ENCODE results near the gene MATCAP1. TPM values are rescaled to one million over a fixed set of nuclear protein-coding genes. Genes with fewer than 3 reads are reported as not detected.

MATCAP1 gene
- total and polyA plus RNA-seq, 2 of the 13 experiments (the other 11 are each of a cell fraction or from before 2014, with no cell fraction given): 11.2 to 24.5 TPM

GRCh38 chr16:67226804-67227566 lies 43.2 kb upstream of the MATCAP1 start, which contains the start of gene TMEM208 (continued):
- TF ChIP-seq ZNF652 (CRISPR knock-in tag; IDR thresholded peaks at IDR 0.05; ENCODE audit: borderline replicate concordance, low read depth): no peak; the same call in 1 of the 2 replicates
- no peak for TF ChIP-seq RARG (CRISPR knock-in tag; IDR thresholded peaks at IDR 0.05; ENCODE audit: low read depth)
- no peak for TF ChIP-seq GPBP1L1 (CRISPR knock-in tag; IDR thresholded peaks at IDR 0.05)
- TF ChIP-seq, protein P1, sequence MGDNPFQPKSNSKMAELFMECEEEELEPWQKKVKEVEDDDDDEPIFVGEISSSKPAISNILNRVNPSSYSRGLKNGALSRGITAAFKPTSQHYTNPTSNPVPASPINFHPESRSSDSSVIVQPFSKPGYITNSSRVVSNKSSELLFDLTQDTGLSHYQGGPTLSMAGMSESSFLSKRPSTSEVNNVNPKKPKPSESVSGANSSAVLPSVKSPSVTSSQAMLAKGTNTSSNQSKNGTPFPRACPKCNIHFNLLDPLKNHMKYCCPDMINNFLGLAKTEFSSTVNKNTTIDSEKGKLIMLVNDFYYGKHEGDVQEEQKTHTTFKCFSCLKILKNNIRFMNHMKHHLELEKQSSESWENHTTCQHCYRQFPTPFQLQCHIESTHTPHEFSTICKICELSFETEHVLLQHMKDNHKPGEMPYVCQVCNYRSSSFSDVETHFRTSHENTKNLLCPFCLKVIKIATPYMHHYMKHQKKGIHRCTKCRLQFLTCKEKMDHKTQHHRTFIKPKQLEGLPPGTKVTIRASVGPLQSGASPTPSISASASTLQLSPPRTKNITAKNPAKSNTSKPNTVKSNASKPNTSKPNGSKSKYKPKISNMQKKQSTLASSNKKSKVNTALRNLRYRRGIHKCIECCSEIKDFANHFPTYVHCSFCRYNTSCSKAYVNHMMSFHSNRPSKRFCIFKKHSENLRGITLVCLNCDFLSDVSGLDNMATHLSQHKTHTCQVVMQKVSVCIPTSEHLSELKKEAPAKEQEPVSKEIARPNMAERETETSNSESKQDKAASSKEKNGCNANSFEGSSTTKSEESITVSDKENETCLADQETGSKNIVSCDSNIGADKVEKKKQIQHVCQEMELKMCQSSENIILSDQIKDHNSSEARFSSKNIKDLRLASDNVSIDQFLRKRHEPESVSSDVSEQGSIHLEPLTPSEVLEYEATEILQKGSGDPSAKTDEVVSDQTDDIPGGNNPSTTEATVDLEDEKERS (CRISPR knock-in tag; IDR thresholded peaks at IDR 0.05): no peak; the same call in 1 of the 2 replicates
- TF ChIP-seq ZNF891 (CRISPR knock-in tag; IDR thresholded peaks at IDR 0.05): peak; percentile 78
- TF ChIP-seq SKI (IDR thresholded peaks at IDR 0.05; ENCODE audit: partially characterized antibody): peak; percentile 34
- peak; percentile 100 for TF ChIP-seq YEATS2 (CRISPR knock-in tag; IDR thresholded peaks at IDR 0.05; ENCODE audit: borderline replicate concordance)
- no peak for TF ChIP-seq NPAS2 (CRISPR knock-in tag; IDR thresholded peaks at IDR 0.05; ENCODE audit: borderline replicate concordance)
- TF ChIP-seq HNRNPK (IDR thresholded peaks at IDR 0.05; ENCODE audit: low read depth, low read length, poor library complexity, severe bottlenecking): no peak
- peak; percentile 63; the same call in 1 of the 2 replicates for TF ChIP-seq ZBTB2 (CRISPR knock-in tag; IDR thresholded peaks at IDR 0.05; ENCODE audit: low read depth)
- TF ChIP-seq, protein P2, sequence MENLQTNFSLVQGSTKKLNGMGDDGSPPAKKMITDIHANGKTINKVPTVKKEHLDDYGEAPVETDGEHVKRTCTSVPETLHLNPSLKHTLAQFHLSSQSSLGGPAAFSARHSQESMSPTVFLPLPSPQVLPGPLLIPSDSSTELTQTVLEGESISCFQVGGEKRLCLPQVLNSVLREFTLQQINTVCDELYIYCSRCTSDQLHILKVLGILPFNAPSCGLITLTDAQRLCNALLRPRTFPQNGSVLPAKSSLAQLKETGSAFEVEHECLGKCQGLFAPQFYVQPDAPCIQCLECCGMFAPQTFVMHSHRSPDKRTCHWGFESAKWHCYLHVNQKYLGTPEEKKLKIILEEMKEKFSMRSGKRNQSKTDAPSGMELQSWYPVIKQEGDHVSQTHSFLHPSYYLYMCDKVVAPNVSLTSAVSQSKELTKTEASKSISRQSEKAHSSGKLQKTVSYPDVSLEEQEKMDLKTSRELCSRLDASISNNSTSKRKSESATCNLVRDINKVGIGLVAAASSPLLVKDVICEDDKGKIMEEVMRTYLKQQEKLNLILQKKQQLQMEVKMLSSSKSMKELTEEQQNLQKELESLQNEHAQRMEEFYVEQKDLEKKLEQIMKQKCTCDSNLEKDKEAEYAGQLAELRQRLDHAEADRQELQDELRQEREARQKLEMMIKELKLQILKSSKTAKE (CRISPR knock-in tag; IDR thresholded peaks at IDR 0.05; ENCODE audit: borderline replicate concordance): no peak
- TF ChIP-seq, protein P3, sequence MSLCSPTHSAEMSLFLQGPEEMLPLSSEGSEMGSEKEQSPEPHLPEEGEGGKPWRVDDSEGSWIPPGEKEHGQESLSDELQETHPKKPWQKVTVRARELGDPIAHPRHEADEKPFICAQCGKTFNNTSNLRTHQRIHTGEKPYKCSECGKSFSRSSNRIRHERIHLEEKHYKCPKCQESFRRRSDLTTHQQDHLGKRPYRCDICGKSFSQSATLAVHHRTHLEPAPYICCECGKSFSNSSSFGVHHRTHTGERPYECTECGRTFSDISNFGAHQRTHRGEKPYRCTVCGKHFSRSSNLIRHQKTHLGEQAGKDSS (CRISPR knock-in tag; IDR thresholded peaks at IDR 0.05; ENCODE audit: borderline replicate concordance, low read depth): peak; percentile 77; the same call in 1 of the 2 replicates
- TF ChIP-seq, protein P4, sequence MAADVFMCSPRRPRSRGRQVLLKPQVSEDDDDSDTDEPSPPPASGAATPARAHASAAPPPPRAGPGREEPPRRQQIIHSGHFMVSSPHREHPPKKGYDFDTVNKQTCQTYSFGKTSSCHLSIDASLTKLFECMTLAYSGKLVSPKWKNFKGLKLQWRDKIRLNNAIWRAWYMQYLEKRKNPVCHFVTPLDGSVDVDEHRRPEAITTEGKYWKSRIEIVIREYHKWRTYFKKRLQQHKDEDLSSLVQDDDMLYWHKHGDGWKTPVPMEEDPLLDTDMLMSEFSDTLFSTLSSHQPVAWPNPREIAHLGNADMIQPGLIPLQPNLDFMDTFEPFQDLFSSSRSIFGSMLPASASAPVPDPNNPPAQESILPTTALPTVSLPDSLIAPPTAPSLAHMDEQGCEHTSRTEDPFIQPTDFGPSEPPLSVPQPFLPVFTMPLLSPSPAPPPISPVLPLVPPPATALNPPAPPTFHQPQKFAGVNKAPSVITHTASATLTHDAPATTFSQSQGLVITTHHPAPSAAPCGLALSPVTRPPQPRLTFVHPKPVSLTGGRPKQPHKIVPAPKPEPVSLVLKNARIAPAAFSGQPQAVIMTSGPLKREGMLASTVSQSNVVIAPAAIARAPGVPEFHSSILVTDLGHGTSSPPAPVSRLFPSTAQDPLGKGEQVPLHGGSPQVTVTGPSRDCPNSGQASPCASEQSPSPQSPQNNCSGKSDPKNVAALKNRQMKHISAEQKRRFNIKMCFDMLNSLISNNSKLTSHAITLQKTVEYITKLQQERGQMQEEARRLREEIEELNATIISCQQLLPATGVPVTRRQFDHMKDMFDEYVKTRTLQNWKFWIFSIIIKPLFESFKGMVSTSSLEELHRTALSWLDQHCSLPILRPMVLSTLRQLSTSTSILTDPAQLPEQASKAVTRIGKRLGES (CRISPR knock-in tag; IDR thresholded peaks at IDR 0.05; ENCODE audit: borderline replicate concordance): no peak
- TF ChIP-seq SNAPC5 (CRISPR knock-in tag; IDR thresholded peaks at IDR 0.05; ENCODE audit: borderline replicate concordance): peak; percentile 85; the same call in 1 of the 2 replicates

All from HepG2 (cell line).